Measurements from ENCODE around the gene DTWD2.

DNA sequence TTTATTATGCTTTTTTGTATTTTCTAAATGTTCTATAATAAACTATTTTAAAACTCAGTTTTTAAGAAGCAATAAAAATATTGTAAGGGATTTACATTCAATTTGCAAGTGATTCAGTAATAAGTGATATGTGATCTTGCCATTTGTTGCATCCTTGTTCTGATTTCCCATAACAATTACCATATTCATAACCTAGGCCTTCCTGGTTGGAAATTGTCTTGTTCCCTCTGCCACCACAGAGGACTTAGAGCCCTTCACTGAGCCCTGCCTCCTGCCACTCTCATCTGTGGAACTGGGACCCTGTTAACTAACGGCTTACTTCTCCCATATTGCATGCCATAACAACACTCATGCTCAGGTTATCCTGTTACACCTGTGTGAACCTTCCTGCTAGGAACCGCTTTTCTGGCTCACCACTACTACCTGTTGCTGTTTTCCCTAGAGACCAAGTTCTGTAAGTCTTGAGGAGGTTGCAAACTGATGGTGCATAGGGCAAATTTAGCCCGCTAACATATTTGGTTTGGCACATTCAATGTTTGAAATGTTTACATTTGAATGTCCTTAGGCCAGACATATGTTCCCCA lies 32.9 kb upstream of the DTWD2 start:
- TF ChIP-seq, protein P1, sequence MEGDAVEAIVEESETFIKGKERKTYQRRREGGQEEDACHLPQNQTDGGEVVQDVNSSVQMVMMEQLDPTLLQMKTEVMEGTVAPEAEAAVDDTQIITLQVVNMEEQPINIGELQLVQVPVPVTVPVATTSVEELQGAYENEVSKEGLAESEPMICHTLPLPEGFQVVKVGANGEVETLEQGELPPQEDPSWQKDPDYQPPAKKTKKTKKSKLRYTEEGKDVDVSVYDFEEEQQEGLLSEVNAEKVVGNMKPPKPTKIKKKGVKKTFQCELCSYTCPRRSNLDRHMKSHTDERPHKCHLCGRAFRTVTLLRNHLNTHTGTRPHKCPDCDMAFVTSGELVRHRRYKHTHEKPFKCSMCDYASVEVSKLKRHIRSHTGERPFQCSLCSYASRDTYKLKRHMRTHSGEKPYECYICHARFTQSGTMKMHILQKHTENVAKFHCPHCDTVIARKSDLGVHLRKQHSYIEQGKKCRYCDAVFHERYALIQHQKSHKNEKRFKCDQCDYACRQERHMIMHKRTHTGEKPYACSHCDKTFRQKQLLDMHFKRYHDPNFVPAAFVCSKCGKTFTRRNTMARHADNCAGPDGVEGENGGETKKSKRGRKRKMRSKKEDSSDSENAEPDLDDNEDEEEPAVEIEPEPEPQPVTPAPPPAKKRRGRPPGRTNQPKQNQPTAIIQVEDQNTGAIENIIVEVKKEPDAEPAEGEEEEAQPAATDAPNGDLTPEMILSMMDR (IDR thresholded peaks at IDR 0.05; ENCODE audit: poor library complexity) = no peak
- TF ChIP-seq EZH2 (IDR thresholded peaks at IDR 0.05; ENCODE audit: borderline replicate concordance) = no peak

All from hepatocyte (in vitro differentiated cells).